ENCODE measurements around the gene ZBTB16.

- TF ChIP-seq ZFX (CRISPR knock-in tag; IDR thresholded peaks at IDR 0.05; ENCODE audit: low read depth) (no peak), DZIP1 (CRISPR knock-in tag; IDR thresholded peaks at IDR 0.05) (no peak), MTF1 (CRISPR knock-in tag; IDR thresholded peaks at IDR 0.05) (no peak), POLR2AphosphoS5 (IDR thresholded peaks at IDR 0.05; ENCODE audit: low read depth, low read length) (no peak), PRDM4 (CRISPR knock-in tag; IDR thresholded peaks at IDR 0.05; ENCODE audit: borderline replicate concordance) (no peak), RAD21 (CRISPR knock-in tag; IDR thresholded peaks at IDR 0.05) (no peak), ARNTL (CRISPR knock-in tag; IDR thresholded peaks at IDR 0.05) (no peak), MYC (CRISPR knock-in tag; IDR thresholded peaks at IDR 0.05; ENCODE audit: borderline replicate concordance) (no peak), POLR2A (IDR thresholded peaks at IDR 0.05; ENCODE audit: insufficient read depth in 1 of 2, low read depth in 2 of 2, low read length in 2 of 2) (no peak), CREM (IDR thresholded peaks at IDR 0.05) (no peak), CREM (CRISPR knock-in tag; IDR thresholded peaks at IDR 0.05) (no peak), MXD4 (CRISPR knock-in tag; IDR thresholded peaks at IDR 0.05) (no peak), NCOR1 (IDR thresholded peaks at IDR 0.05; ENCODE audit: borderline replicate concordance, low read length) (no peak)
Observed at GRCh38 chr11:114228435-114229411, 169.2 kb downstream of the ZBTB16 start.

Measured in HepG2 (cell line).